Measurements from ENCODE around the gene SPPL2B. TPM values are rescaled to one million over a fixed set of nuclear protein-coding genes. Genes with fewer than 3 reads are reported as not detected.

Gene SPPL2B
- total RNA-seq, 1 experiment from 2014 or later: 73.7 TPM

DNA sequence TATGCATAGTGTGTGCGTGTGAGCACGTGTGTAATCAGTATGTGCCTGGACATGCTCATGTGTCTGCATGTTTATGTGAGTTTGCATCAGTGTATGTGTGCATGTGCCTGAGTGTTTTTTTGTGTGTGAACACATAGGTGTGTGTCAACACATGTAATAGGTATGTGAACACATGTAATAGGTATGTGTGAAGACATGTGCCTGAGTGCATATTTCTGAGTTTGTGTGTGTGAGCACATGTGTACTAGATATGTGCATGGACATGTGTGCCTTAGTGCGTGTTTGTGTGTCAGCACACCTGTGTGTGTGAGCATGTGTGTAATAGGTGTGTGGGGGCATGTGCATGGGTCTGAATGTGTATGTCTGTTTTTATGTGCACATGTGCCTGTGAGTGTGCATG is 7.4 kb downstream of the SPPL2B start:
- Histone ChIP-seq H2AK5ac (ENCODE audit: insufficient read length, low read length) (no peak overlapping the region), H4K8ac (replicated peaks; ENCODE audit: insufficient read length, low read depth, low read length) (no peak overlapping the region), H3K9me3 (ENCODE audit: control insufficient read depth, low read depth, low read length) (no peaks in the 10 kb centered on the region), H3T11ph (ENCODE audit: low read length) (no peak overlapping the region), H3K56ac (ENCODE audit: insufficient read length, low read depth, low read length) (no peak overlapping the region), H3K14ac (ENCODE audit: insufficient read depth, low read length) (no peak overlapping the region), H4K20me1 (ENCODE audit: control insufficient read depth, insufficient read depth, insufficient read length) (no peaks in the 10 kb centered on the region), H3K27me3 (ENCODE audit: insufficient read depth, low read length) (no peaks in the 10 kb centered on the region), H2BK15ac (ENCODE audit: low read depth, low read length) (no peak overlapping the region), H4K5ac (ENCODE audit: insufficient read length, low read depth, low read length) (no peak overlapping the region), H3K79me2 (ENCODE audit: insufficient read depth, low read length) (peaks cover 4% of the 10 kb centered on the region; the same call in 1 of the 2 replicates), H2AFZ (ENCODE audit: low read length) (no peak overlapping the region), H3K4ac (ENCODE audit: low read depth, low read length) (no peak overlapping the region), H2BK20ac (ENCODE audit: low read depth, low read length, poor library complexity, severe bottlenecking) (no peak overlapping the region), H2BK120ac (ENCODE audit: low read depth, low read length, poor library complexity, severe bottlenecking) (no peak overlapping the region), H2BK5ac (ENCODE audit: insufficient read length, low read length) (no peak overlapping the region), H3K18ac (ENCODE audit: insufficient read length, low read depth, low read length) (no peak overlapping the region), H3K23me2 (ENCODE audit: insufficient read length, low read depth, low read length, poor library complexity, severe bottlenecking) (no peaks in the 10 kb centered on the region), H3K23ac (ENCODE audit: insufficient read length, low read depth, low read length) (no peak overlapping the region), H4K91ac (ENCODE audit: insufficient read length, low read depth, low read length) (no peak overlapping the region), H3K27ac (ENCODE audit: insufficient read length, low read depth, low read length) (no peak overlapping the region), H3K4me2 (ENCODE audit: insufficient read depth, insufficient read length, low read length) (no peak overlapping the region), H3K79me1 (ENCODE audit: insufficient read depth, low read depth, low read length, poor library complexity, severe bottlenecking) (peaks cover 2% of the 10 kb centered on the region), H2BK12ac (ENCODE audit: insufficient read length, low read depth, low read length) (no peak overlapping the region), H3K9ac (ENCODE audit: extremely low read depth, insufficient read length, low read length) (no peak overlapping the region), H3K4me1 (ENCODE audit: insufficient read depth, low read length) (peaks cover under 1% of the 10 kb centered on the region; the same call in 1 of the 2 replicates)
- peaks cover 5 to 19% (median 7%) of the 10 kb centered on the region in 3 experiments; a peak in 6 of 7 replicates for H3K36me3 Mint-ChIP-seq (ENCODE audit: insufficient read depth in 1 of 3, low read depth in 3 of 3)
- H3K4me1 Mint-ChIP-seq: peaks cover 11 to 29% of the 10 kb centered on the region in 2 experiments
- H3K9me3 Mint-ChIP-seq: peaks cover 3 to 6% of the 10 kb centered on the region in 2 experiments; a peak in 4 of 5 replicates
- TF ChIP-seq, protein P1, sequence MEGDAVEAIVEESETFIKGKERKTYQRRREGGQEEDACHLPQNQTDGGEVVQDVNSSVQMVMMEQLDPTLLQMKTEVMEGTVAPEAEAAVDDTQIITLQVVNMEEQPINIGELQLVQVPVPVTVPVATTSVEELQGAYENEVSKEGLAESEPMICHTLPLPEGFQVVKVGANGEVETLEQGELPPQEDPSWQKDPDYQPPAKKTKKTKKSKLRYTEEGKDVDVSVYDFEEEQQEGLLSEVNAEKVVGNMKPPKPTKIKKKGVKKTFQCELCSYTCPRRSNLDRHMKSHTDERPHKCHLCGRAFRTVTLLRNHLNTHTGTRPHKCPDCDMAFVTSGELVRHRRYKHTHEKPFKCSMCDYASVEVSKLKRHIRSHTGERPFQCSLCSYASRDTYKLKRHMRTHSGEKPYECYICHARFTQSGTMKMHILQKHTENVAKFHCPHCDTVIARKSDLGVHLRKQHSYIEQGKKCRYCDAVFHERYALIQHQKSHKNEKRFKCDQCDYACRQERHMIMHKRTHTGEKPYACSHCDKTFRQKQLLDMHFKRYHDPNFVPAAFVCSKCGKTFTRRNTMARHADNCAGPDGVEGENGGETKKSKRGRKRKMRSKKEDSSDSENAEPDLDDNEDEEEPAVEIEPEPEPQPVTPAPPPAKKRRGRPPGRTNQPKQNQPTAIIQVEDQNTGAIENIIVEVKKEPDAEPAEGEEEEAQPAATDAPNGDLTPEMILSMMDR (conservative IDR thresholded peaks at IDR 0.05): no peak
- H3K4me3 Mint-ChIP-seq: peak overlapping the region in 1 of 2 experiments; percentile 38; a peak in 1 of 5 replicates
- H3K27me3 Mint-ChIP-seq (ENCODE audit: low read depth): no peaks in the 10 kb centered on the region
- DNase-seq: no peak
- no CpG with 5 or more reads among the region's 3 CpGs for WGBS (ENCODE audit: extremely low coverage, insufficient read length, low lambda C conversion rate)
- H3K27ac Mint-ChIP-seq: no peak overlapping the region

All from H9 (cell line).